K562 (cell line): ENCODE measurements around the gene MED12. TPM values are rescaled to one million over a fixed set of nuclear protein-coding genes. Genes with fewer than 3 reads are reported as not detected.
A peak's percentile ranks its signal among the peaks of the same experiment; 100 is the strongest.

Source experiments
- ATAC-seq: fragments of 200-7000 bp; cut with Tn5 transposase; 3 replicates; pipeline ENCODE4 v1.9.1; 2020; ENCODE audit warnings: moderate library complexity
- BruUV-seq: library from RNA; stranded (reverse); fragments of 400-500 nt; replicated peaks from 2 replicates; lab custom pipeline; 2021; lab: Mats Ljungman, UMichigan
- CTCF ChIA-PET: fragments of 300-600 bp; formaldehyde crosslinking; extraction: SDS; loops from one replicate; lab custom pipeline; 2021; ENCODE audit warnings: low intra/inter-chr PET ratio; lab: Yijun Ruan, JAX
- POLR2A ChIA-PET: fragments of 300-600, 350-650 bp; sonication (Branson Sonifier 250); formaldehyde crosslinking; extraction: SDS; loops from one replicate; lab custom pipeline; 2021; ENCODE audit warnings: antibody characterized with exemption, inconsistent platforms; lab: Yijun Ruan, JAX
- DNase-seq, 4 experiments: peaks; one replicate each; pipeline versions ENCODE4 v3.0.0 to v3.0.0-alpha.2; 2011 to 2018; ENCODE audit warnings: low spot score in 3 of 4, mixed read lengths in 3 of 4; ENCODE audit errors: extremely low read depth in 1 of 4
- FAIRE-seq: peaks from 2 replicates; lab custom pipeline; 2011; peaks lifted over from hg19 to GRCh38; lab: Jason Lieb, UNC
- H2AFZ ChIP-seq: 2 replicates; pipeline ENCODE4 v1.6.0; 2011; ENCODE audit warnings: low read depth, low read length, control low read depth, inconsistent platforms
- H3K27ac ChIP-seq: fragments of 200-600 bp; 3 replicates; pipeline ENCODE4 v1.8.0; 2011; ENCODE audit warnings: low read depth, mild to moderate bottlenecking, control low read depth, inconsistent platforms, low read length, moderate library complexity, mixed read lengths; ENCODE audit errors: extremely low read depth
- H3K27me3 ChIP-seq, 2 experiments: fragments of 300-600 bp in 1 of 2; 2 replicates in 1 of 2; 3 replicates in 1 of 2; pipeline versions ENCODE4 v1.6.0 to v1.8.0; 2011; ENCODE audit warnings: inconsistent platforms in 2 of 2, low read length in 2 of 2, mild to moderate bottlenecking in 1 of 2, mixed read lengths in 1 of 2, moderate library complexity in 1 of 2; ENCODE audit not compliant: control insufficient read depth in 2 of 2, insufficient read depth in 2 of 2
- H3K36me3 ChIP-seq: fragments of 300-600 bp; 3 replicates; pipeline ENCODE4 v1.8.0; 2011; ENCODE audit warnings: mild to moderate bottlenecking, low read length, inconsistent platforms; ENCODE audit not compliant: control insufficient read depth, insufficient read depth
- H3K4me1 ChIP-seq, 2 experiments: fragments of 200-600 bp in 1 of 2; replicated peaks in 1 of 2; 2 replicates in 1 of 2; 3 replicates in 1 of 2; pipeline versions ENCODE4 v1.5.1 to v1.8.0; 2011; ENCODE audit warnings: inconsistent platforms in 2 of 2, low read length in 2 of 2, mild to moderate bottlenecking in 1 of 2, mixed read lengths in 1 of 2, moderate library complexity in 1 of 2; ENCODE audit not compliant: control insufficient read depth in 2 of 2, insufficient read depth in 2 of 2
- H3K4me2 ChIP-seq: 2 replicates; pipeline ENCODE4 v1.6.1; 2011; ENCODE audit warnings: low read length, control low read depth, inconsistent platforms, mixed read lengths; ENCODE audit not compliant: insufficient read depth
- H3K4me3 ChIP-seq: fragments of 200-600 bp; sonication (generic), shearing (Covaris generic); 2 replicates; pipeline ENCODE4 v1.5.1; 2016; ENCODE audit warnings: control low read depth, inconsistent platforms
- H3K79me2 ChIP-seq: fragments of 200-600 bp; 3 replicates; pipeline ENCODE4 v1.8.0; 2011; ENCODE audit warnings: low read length, inconsistent platforms; ENCODE audit not compliant: control insufficient read depth, insufficient read depth
- H3K9ac ChIP-seq, 2 experiments: 2 replicates each; pipeline versions ENCODE4 v1.6.0 to v1.6.1; 2011; ENCODE audit warnings: low read depth in 2 of 2, low read length in 2 of 2, control low read depth in 1 of 2, inconsistent platforms in 1 of 2, mild to moderate bottlenecking in 1 of 2, mixed read lengths in 1 of 2; ENCODE audit not compliant: insufficient read depth in 1 of 2
- H3K9me1 ChIP-seq: one replicate; pipeline ENCODE4 v1.6.0; 2011; ENCODE audit warnings: inconsistent platforms, mild to moderate bottlenecking, low read length, moderate library complexity; ENCODE audit not compliant: control insufficient read depth, insufficient read depth
- H3K9me3 ChIP-seq: replicated peaks from 2 replicates; pipeline ENCODE4 v1.5.1; 2011; ENCODE audit warnings: low read depth, low read length, inconsistent platforms; ENCODE audit not compliant: control insufficient read depth, insufficient read depth
- H4K20me1 ChIP-seq: replicated peaks from 2 replicates; pipeline ENCODE4 v1.6.1; 2011; ENCODE audit warnings: low read length, inconsistent platforms, mixed read lengths; ENCODE audit not compliant: control insufficient read depth, insufficient read depth
- CREM ChIP-seq: IDR thresholded peaks from 2 replicates; pipeline ENCODE4 v1.6.1; 2014; ENCODE audit warnings: antibody characterized with exemption, low read depth
- E2F4 ChIP-seq: sonication (generic); formaldehyde crosslinking; IDR thresholded peaks from 2 replicates; pipeline ENCODE4 v1.8.0; 2022; ENCODE audit warnings: mild to moderate bottlenecking, low read depth, missing genetic modification reagents
- REST ChIP-seq, 2 experiments: fragments of 450-650 bp; formaldehyde crosslinking in 1 of 2; IDR thresholded peaks; 2 replicates each; pipeline versions ENCODE4 v1.4.0 to v1.6.1; 2014 to 2020; ENCODE audit warnings: mild to moderate bottlenecking in 2 of 2, borderline replicate concordance in 1 of 2, low read depth in 1 of 2
- SMC3 ChIP-seq: conservative IDR thresholded peaks from 2 replicates; pipeline ENCODE4 v1.6.1; 2011; ENCODE audit warnings: low read depth, low read length, improper control_type of control experiment; ENCODE audit not compliant: insufficient read depth
- XRCC5 ChIP-seq: fragments of 200-400 bp; formaldehyde crosslinking; IDR thresholded peaks from 2 replicates; pipeline ENCODE4 v1.6.1; 2017; ENCODE audit warnings: low read depth, mild to moderate bottlenecking, low read length
- WGBS: fragments of 100-300 bp; shearing (Covaris generic); methylation state at CpG from one replicate; pipeline ENCODE4 v1.1.6; 2016; ENCODE audit warnings: low coverage, mixed read lengths; ENCODE audit not compliant: insufficient coverage; ENCODE audit errors: missing lambda C conversion rate; 5-methylcytosine and 5-hydroxymethylcytosine counted together
- in situ Hi-C: fragments of 300-500 bp; cut with MboI; formaldehyde crosslinking; loops from 4 replicates; pipeline ENCODE4 v1.15.0; 2018; ENCODE audit warnings: inconsistent platforms, mixed read lengths
- intact Hi-C: fragments of 100-400 bp; cut with micrococcal nuclease; formaldehyde crosslinking; loops from 2 replicates; pipeline ENCODE4 v1.14.2; 2022
- polyA plus RNA-seq, 8 experiments: library from polyadenylated mRNA; depleted of rRNA in 4 of 8; stranded (reverse) in 5 of 8; unstranded in 3 of 8; fragments of >200 nt; fragmentation: Nextera tagmentation in 2 of 8; fragmentation: Illumina TruSeq in 1 of 8; extraction: Ambion mirVana in 2 of 8; extraction: Trizol in 1 of 8; gene quantifications; 2 replicates each; pipeline versions ENCODE4 v1.2.1 to v1.2.3, GENCODE V29; 2011 to 2014; ENCODE audit warnings: inconsistent platforms in 1 of 8, missing spikeins in 1 of 8
- total RNA-seq, 7 experiments: library from RNA; depleted of rRNA in 6 of 7; stranded (reverse); fragments of >200 nt in 6 of 7; fragmentation: Illumina TruSeq in 2 of 7; extraction: Trizol in 2 of 7; gene quantifications; 2 replicates each; pipeline versions ENCODE4 v1.2.1 to v1.2.3, GENCODE V29; 2011 to 2021; ENCODE audit warnings: low replicate concordance in 1 of 7
- TF ChIP-seq, protein P1 (sequence below): fragments of 200-800 bp; sonication (Bioruptor generic); IDR thresholded peaks from 2 replicates; pipeline ENCODE4 v1.6.1; 2017; ENCODE audit warnings: missing genetic modification characterization, missing compliant biosample characterization

MED12 gene
- total and polyA plus RNA-seq, 9 of the 15 experiments (the other 6 are each of a cell fraction or from before 2014, with no cell fraction given), result 1.6 to 49.7 (median 8.6) TPM

- intact Hi-C loops (loop anchor here (1.0 kb wide), 1 partner anchor 31 kb away; no protein-coding TSS in a partner anchor), in situ Hi-C loops (no loop called here)
- Histone ChIP-seq H3K9me1 (no peaks in the 10 kb centered on the region), H3K4me1 (peaks cover 24 to 34% of the 10 kb centered on the region in 2 experiments; a peak in 4 of 5 replicates), H4K20me1 (0 out of 2 replicates have a peak, but pooled peaks cover 5% of the 10 kb centered on the region), H3K27ac (peak overlapping the region; percentile 36; the same call in 1 of the 3 replicates), H3K4me3 (no peak overlapping the region), H3K79me2 (no peaks in the 10 kb centered on the region; the same call in 2 of the 3 replicates), H3K27me3 (no peaks in the 10 kb centered on the region), H3K4me2 (no peak overlapping the region), H3K9ac (peak overlapping the region in 1 of 2 experiments; percentile 46; a peak in 1 of 4 replicates), H3K9me3 (no peaks in the 10 kb centered on the region), H2AFZ (no peak overlapping the region), H3K36me3 (peaks cover 92% of the 10 kb centered on the region)
- WGBS, result 31% methylated on average over 17 of the region's 18 CpGs
- ATAC-seq (peak; percentile 90), FAIRE-seq (peak; percentile 85), DNase-seq (peak; percentile 65 to 83 (median 68))
- ChIA-PET CTCF (interaction anchor here (0.6 to 1.6 kb wide), 5 partner anchors 29 to 131 kb away, joined by 3 to 6 read pairs (median 3); no protein-coding TSS in a partner anchor), POLR2A (interaction anchor here (1.4 to 4.2 kb wide), 2 partner anchors 10 kb away, joined by 4 to 29 read pairs; partner anchors contain the start of gene MED12)
- no TSS peak for BruUV-seq
- TF ChIP-seq XRCC5 (peak; percentile 73; the same call in 1 of the 2 replicates), E2F4 (CRISPR knock-in tag) (no peak), CREM (0 out of 2 replicates have a peak, but pooled peaks have one; percentile 48), SMC3 (peak; percentile 83), REST (IDR thresholded peaks at IDR 0.05; ENCODE audit: borderline replicate concordance) (peak; percentile 78), REST (CRISPR knock-in tag; IDR thresholded peaks at IDR 0.05; ENCODE audit: low read depth) (no peak)
- TF ChIP-seq, protein P1, sequence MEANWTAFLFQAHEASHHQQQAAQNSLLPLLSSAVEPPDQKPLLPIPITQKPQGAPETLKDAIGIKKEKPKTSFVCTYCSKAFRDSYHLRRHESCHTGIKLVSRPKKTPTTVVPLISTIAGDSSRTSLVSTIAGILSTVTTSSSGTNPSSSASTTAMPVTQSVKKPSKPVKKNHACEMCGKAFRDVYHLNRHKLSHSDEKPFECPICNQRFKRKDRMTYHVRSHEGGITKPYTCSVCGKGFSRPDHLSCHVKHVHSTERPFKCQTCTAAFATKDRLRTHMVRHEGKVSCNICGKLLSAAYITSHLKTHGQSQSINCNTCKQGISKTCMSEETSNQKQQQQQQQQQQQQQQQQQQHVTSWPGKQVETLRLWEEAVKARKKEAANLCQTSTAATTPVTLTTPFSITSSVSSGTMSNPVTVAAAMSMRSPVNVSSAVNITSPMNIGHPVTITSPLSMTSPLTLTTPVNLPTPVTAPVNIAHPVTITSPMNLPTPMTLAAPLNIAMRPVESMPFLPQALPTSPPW (CRISPR knock-in tag), result peak; percentile 18; the same call in 1 of the 2 replicates
These were observed 10.7 kb downstream of the MED12 start for GRCh38 chrX:71128915-71129765.
